Uterus (tissue), 2 donors: Measurements from ENCODE around the gene TRAPPC12.

Source experiments
- CTCF ChIP-seq, 4 experiments: fragments of 200-600 bp in 2 of 4; fragments of 450-650 bp in 2 of 4; sonication (generic) in 2 of 4; IDR thresholded peaks; one replicate each; pipeline ENCODE4 v1.5.1; 2016 to 2019; ENCODE audit warnings: antibody characterized with exemption in 4 of 4, mild to moderate bottlenecking in 2 of 4, moderate library complexity in 1 of 4
- POLR2A ChIP-seq, 2 donors: fragments of 450-650 bp; IDR thresholded peaks; one replicate each; pipeline ENCODE4 v1.6.1; 2016; ENCODE audit warnings: antibody characterized with exemption in 2 of 2, mild to moderate bottlenecking in 1 of 2, moderate library complexity in 1 of 2

DNA sequence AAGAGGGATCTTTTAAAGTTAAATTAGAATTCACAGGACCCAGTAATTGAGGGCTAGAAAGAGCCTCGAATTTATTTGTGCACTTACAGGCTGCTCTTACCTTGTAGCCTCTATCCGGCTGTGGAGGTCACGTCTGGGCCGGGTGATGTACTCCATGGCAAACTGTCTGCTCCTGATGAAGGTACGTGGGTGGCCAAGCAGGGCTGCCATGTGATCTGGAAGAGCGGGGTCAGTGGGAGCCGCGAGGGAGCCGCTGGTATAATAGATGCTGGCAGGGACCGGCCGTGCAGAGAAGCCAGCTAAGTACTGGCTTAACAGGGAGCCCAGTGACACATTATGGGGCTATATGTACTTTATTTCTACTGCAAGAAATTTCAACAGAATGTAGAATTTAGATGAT, 80.7 kb downstream of the TRAPPC12 start:
- no peak for TF ChIP-seq CTCF (IDR thresholded peaks at IDR 0.05)
- TF ChIP-seq POLR2A (IDR thresholded peaks at IDR 0.05), result no peak
